Loucy (cell line): Measurements from ENCODE around the gene CKAP4.

Source experiments
- CTCF ChIP-seq: fragments of 200-600 bp; sonication (generic); conservative IDR thresholded peaks from 2 replicates; pipeline ENCODE4 v1.5.1; 2014; ENCODE audit warnings: mild to moderate bottlenecking, antibody characterized with exemption, low read length
- EZH2phosphoT487 ChIP-seq: fragments of 200-600 bp; IDR thresholded peaks from 2 replicates; pipeline ENCODE4 v1.6.1; 2018; ENCODE audit warnings: antibody characterized with exemption, mild to moderate bottlenecking, moderate library complexity, borderline replicate concordance

GRCh38 chr12:106238146-106238545, 9.7 kb downstream of the CKAP4 start:
- no peak for TF ChIP-seq CTCF
- TF ChIP-seq EZH2phosphoT487: no peak
